Common myeloid progenitor, CD34-positive (primary cell): ENCODE results near the gene ZNF587B.
"Not testable (repeated sequence)": the region's sequence is repeated elsewhere in the genome, so short reads cannot be mapped to it uniquely, and the experiment has no call there.

ENCODE experiments used
- CTCF ChIA-PET: fragments of 350-600 bp; sonication (Branson Sonifier 250); formaldehyde crosslinking; loops from one replicate; lab custom pipeline; 2021; ENCODE audit warnings: antibody characterized with exemption; lab: Charles Lee
- POLR2A ChIA-PET: fragments of 350-600 bp; sonication (Branson Sonifier 250); formaldehyde crosslinking; loops from one replicate; lab custom pipeline; 2021; ENCODE audit warnings: antibody characterized with exemption; lab: Charles Lee
- DNase-seq, 3 donors: peaks; one replicate each; pipeline versions ENCODE4 v3.0.0 to v3.0.0-alpha.2; 2013
- H3K27ac ChIP-seq, 2 experiments: 1 replicate in 1 of 2; 2 replicates in 1 of 2; pipeline ENCODE4 v1.7.0; 2013; ENCODE audit warnings: inconsistent platforms in 2 of 2, low read length in 2 of 2, mild to moderate bottlenecking in 2 of 2, low read depth in 1 of 2, moderate library complexity in 1 of 2; ENCODE audit not compliant: severe bottlenecking in 2 of 2, insufficient read depth in 1 of 2, poor library complexity in 1 of 2
- H3K27me3 ChIP-seq, 5 experiments: replicated peaks in 2 of 5; 1 replicate in 3 of 5; 2 replicates in 2 of 5; pipeline versions ENCODE4 v1.6.1 to v1.7.0; 2013; ENCODE audit warnings: low read length in 4 of 5, mild to moderate bottlenecking in 2 of 5, moderate library complexity in 2 of 5, inconsistent platforms in 1 of 5; ENCODE audit not compliant: insufficient read depth in 5 of 5, control insufficient read depth in 4 of 5
- H3K36me3 ChIP-seq, 4 experiments: 1 replicate in 2 of 4; 2 replicates in 2 of 4; pipeline versions ENCODE4 v1.6.1 to v1.7.0; 2013; ENCODE audit warnings: low read length in 3 of 4, control low read depth in 1 of 4, mild to moderate bottlenecking in 1 of 4; ENCODE audit not compliant: control insufficient read depth in 4 of 4, insufficient read depth in 4 of 4
- H3K4me1 ChIP-seq, 4 experiments: 1 replicate in 3 of 4; 2 replicates in 1 of 4; pipeline versions ENCODE4 v1.6.1 to v1.7.1; 2013; ENCODE audit warnings: low read length in 3 of 4, mild to moderate bottlenecking in 3 of 4, control low read depth in 1 of 4, inconsistent platforms in 1 of 4, moderate library complexity in 1 of 4; ENCODE audit not compliant: control insufficient read depth in 4 of 4, insufficient read depth in 4 of 4; ENCODE audit errors: control extremely low read depth in 1 of 4
- H3K4me3 ChIP-seq, 7 experiments: 1 replicate in 4 of 7; 2 replicates in 3 of 7; pipeline versions ENCODE4 v1.5.1 to v1.7.0; 2013; ENCODE audit warnings: mild to moderate bottlenecking in 7 of 7, low read length in 6 of 7, moderate library complexity in 6 of 7, inconsistent platforms in 2 of 7, low read depth in 2 of 7, control low read depth in 1 of 7; ENCODE audit not compliant: insufficient read depth in 4 of 7, control insufficient read depth in 1 of 7; ENCODE audit errors: extremely low read depth in 1 of 7
- H3K9me3 ChIP-seq, 5 experiments: 1 replicate in 4 of 5; 2 replicates in 1 of 5; pipeline versions ENCODE4 v1.6.1 to v1.7.1; 2013; ENCODE audit warnings: low read length in 4 of 5, mild to moderate bottlenecking in 2 of 5, inconsistent platforms in 1 of 5, low read depth in 1 of 5, moderate library complexity in 1 of 5; ENCODE audit not compliant: control insufficient read depth in 4 of 5, insufficient read depth in 2 of 5; ENCODE audit errors: control extremely low read depth in 1 of 5
- WGBS: methylation state at CpG from one replicate; pipeline ENCODE4 v1.1.5; 2013; ENCODE audit not compliant: insufficient coverage; 5-methylcytosine and 5-hydroxymethylcytosine counted together

Gene ZNF587B

DNA sequence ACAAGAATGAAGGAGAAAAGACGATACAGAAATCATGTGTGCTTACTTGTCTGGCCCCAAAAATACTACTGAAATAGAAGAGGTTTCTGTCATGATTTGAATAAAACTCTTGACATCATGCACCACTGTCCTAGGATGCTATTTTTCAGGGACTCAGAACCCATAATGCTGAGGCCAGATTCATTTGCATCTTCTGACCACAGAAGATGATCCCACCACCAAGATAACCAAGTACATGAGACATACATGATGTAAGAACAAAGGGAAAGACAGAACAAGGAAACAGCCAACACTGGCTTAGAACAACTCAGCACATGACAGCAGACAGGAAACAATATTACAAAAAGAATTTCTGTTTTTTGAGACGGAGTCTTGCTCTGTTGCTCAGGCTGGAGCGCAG, 17.9 kb upstream of the ZNF587B start:
- CTCF ChIA-PET = interaction anchor here (1.2 kb wide), 1 partner anchor 12 kb away, joined by 4 read pairs; no protein-coding TSS in a partner anchor
- H3K4me1 ChIP-seq = peaks cover 0 to 22% (median 14%) of the 10 kb centered on the region in 4 experiments
- peak in 1 of 3 donors; percentile 16 for DNase-seq
- no peak overlapping the region for H3K27ac ChIP-seq
- peaks cover 11 to 31% (median 16%) of the 10 kb centered on the region in 4 experiments for H3K36me3 ChIP-seq
- no peak overlapping the region for H3K4me3 ChIP-seq
- POLR2A ChIA-PET = interaction anchor here (0.6 kb wide), 1 partner anchor 62 kb away, joined by 3 read pairs; no protein-coding TSS in a partner anchor
- H3K27me3 ChIP-seq = no peaks in the 10 kb centered on the region
- WGBS = 67% methylated on average over 1 of the region's 3 CpGs
- no peaks in the 10 kb centered on the region for H3K9me3 ChIP-seq

GRCh38 chr19:57812975-57813820, 16.9 kb upstream of the ZNF587B start:
- H3K4me3 ChIP-seq = peak overlapping the region in 1 of 7 experiments; percentile 16
- peaks cover 8 to 22% (median 10%) of the 10 kb centered on the region in 4 experiments for H3K36me3 ChIP-seq
- POLR2A ChIA-PET, H3K27me3 ChIP-seq, DNase-seq, H3K9me3 ChIP-seq, CTCF ChIA-PET, H3K27ac ChIP-seq: not testable (repeated sequence)
- WGBS = 100% methylated on average over 3 of the region's 13 CpGs
- H3K4me1 ChIP-seq = peaks cover 0 to 22% (median 14%) of the 10 kb centered on the region in 4 experiments

- ChIA-PET CTCF (no interaction called here), POLR2A (interaction anchor here (1.4 kb wide), 1 partner anchor 68 kb away, joined by 7 read pairs; the partner anchor contains the start of gene ZNF776)
- DNase-seq = no peak
- Histone ChIP-seq H3K36me3 (peaks cover 4 to 17% (median 6%) of the 10 kb centered on the region in 4 experiments), H3K9me3 (no peaks in the 10 kb centered on the region), H3K27ac (peak overlapping the region; percentile 30 to 85), H3K4me1 (peaks cover 0 to 26% (median 16%) of the 10 kb centered on the region in 4 experiments), H3K27me3 (no peaks in the 10 kb centered on the region), H3K4me3 (peak overlapping the region; percentile 85 to 98 (median 94))
- 45% methylated on average over 8 of the region's 13 CpGs for WGBS
Observed at GRCh38 chr19:57813919-57814504, 16.1 kb upstream of the ZNF587B start.

DNA sequence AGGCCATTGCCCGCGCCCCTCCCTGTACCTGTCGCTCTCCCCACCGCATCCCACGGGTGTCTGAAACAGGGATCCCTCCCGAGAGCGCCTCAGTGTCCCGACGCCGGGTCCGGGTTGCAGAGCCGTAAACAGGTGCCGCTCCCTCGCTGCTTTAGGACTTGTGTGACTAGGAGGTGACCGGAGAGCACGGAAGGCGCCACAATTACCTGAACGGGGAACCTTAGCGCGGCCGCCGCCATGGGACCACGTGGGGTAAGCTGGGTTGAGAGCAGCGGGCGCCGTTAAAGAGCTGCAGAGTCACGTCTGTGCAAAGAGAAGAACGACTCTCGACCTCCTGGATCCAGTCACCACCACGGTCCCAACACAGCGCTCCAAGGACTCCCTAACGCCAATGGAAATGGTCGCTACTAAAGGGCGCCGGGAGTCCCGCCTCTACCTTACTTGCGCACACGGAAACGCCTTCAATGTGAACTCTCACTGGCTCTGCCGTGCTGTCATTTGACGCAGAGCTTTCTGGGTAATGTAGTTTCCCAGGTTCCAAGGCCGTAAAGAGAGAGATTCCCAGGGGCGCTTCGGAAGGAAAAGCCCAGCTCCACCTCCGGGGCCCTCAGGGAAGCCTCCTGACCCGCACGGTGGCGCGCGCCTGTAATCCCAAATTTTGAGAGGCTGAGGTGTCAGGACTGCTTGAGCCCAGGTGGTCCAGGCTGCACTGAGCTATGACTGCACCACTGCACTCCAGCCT, 15.4 kb upstream of the ZNF587B start, which contains the start of gene ZNF552:
Gene ZNF552, minus strand, starts transcription at position 409 of the 742 bp plus-strand sequence. Its CDS starts 170 bp downstream, at position 239.
- H3K27me3 ChIP-seq = no peaks in the 10 kb centered on the region
- ChIA-PET CTCF (interaction anchor here (0.8 kb wide), 2 partner anchors 12 to 14 kb away, joined by 3 to 5 read pairs; no protein-coding TSS in a partner anchor), POLR2A (interaction anchor here (1.4 kb wide), 1 partner anchor 68 kb away, joined by 7 read pairs; the partner anchor contains the start of gene ZNF776)
- H3K9me3 ChIP-seq = no peaks in the 10 kb centered on the region
- peaks cover 0 to 26% (median 17%) of the 10 kb centered on the region in 4 experiments for H3K4me1 ChIP-seq
- H3K36me3 ChIP-seq = peaks cover under 1 to 13% (median 3%) of the 10 kb centered on the region in 4 experiments
- peak; percentile 88 to 95 (median 93) for DNase-seq
- peak within 1 kb of the TSS; percentile 30 to 85 for H3K27ac ChIP-seq
- peak within 1 kb of the TSS; percentile 85 to 98 (median 94) for H3K4me3 ChIP-seq
- WGBS = 0% methylated on average over 40 of the region's 50 CpGs

GRCh38 chr19:57815247-57816075, 14.6 kb upstream of the ZNF587B start:
- Histone ChIP-seq H3K27ac (peak overlapping the region in 1 of 2 experiments; percentile 85), H3K27me3 (no peaks in the 10 kb centered on the region), H3K4me1 (peaks cover 0 to 34% (median 20%) of the 10 kb centered on the region in 4 experiments), H3K4me3 (peak overlapping the region; percentile 85 to 98 (median 94)), H3K36me3 (peaks cover 0 to 7% (median 1%) of the 10 kb centered on the region in 4 experiments), H3K9me3 (no peaks in the 10 kb centered on the region)
- CTCF ChIA-PET = interaction anchor here (0.8 kb wide), 2 partner anchors 11 to 15 kb away, joined by 3 to 5 read pairs; no protein-coding TSS in a partner anchor
- POLR2A ChIA-PET = interaction anchor here (1.4 kb wide), 1 partner anchor 69 kb away, joined by 7 read pairs; the partner anchor contains the start of gene ZNF776
- 95% methylated on average over 15 of the region's 17 CpGs for WGBS
- no peak for DNase-seq

- Histone ChIP-seq H3K36me3 (peaks cover 0 to 3% (median 1%) of the 10 kb centered on the region in 4 experiments), H3K9me3 (no peaks in the 10 kb centered on the region), H3K4me3 (no peak overlapping the region), H3K4me1 (peaks cover 0 to 39% (median 25%) of the 10 kb centered on the region in 4 experiments), H3K27me3 (no peaks in the 10 kb centered on the region), H3K27ac (no peak overlapping the region)
- 92% methylated on average over 7 of the region's 7 CpGs for WGBS
- ChIA-PET CTCF (no interaction called here), POLR2A (no interaction called here)
- peak in 2 of 3 donors; percentile 26 to 54 for DNase-seq
Observed at GRCh38 chr19:57816652-57817051, 13.4 kb upstream of the ZNF587B start.
